ENCODE results near the gene DOC2B.

DOC2B gene

GRCh38 chr17:216625-217024, 35.2 kb upstream of the DOC2B start:
- no peak for TF ChIP-seq CTCF (IDR thresholded peaks at IDR 0.05; ENCODE audit: insufficient read depth, low read depth, low read length, missing control alignments)
- no peak for DNase-seq (ENCODE audit: low read depth)
- no peak overlapping the region for H3K4me3 ChIP-seq (ENCODE audit: low read depth, low read length)

- DNase-seq (ENCODE audit: low read depth), result peak; percentile 51
- H3K4me3 ChIP-seq (ENCODE audit: low read depth, low read length), result peak overlapping the region; percentile 67
Measured at GRCh38 chr17:215563-216478, 34.4 kb upstream of the DOC2B start.

- TF ChIP-seq CTCF (IDR thresholded peaks at IDR 0.05; ENCODE audit: insufficient read depth, low read depth, low read length, missing control alignments), result no peak
- no peak for DNase-seq (ENCODE audit: low read depth)
- H3K4me3 ChIP-seq (ENCODE audit: low read depth, low read length), result peak overlapping the region; percentile 67
Measured at GRCh38 chr17:214881-215331, 33.5 kb upstream of the DOC2B start.

GRCh38 chr17:213286-214105, 32.0 kb upstream of the DOC2B start:
- no peak overlapping the region for H3K4me3 ChIP-seq (ENCODE audit: low read depth, low read length)
- no peak for TF ChIP-seq CTCF (IDR thresholded peaks at IDR 0.05; ENCODE audit: insufficient read depth, low read depth, low read length, missing control alignments)
- no peak for DNase-seq (ENCODE audit: low read depth)

- DNase-seq (ENCODE audit: low read depth), result no peak
- no peak for TF ChIP-seq CTCF (IDR thresholded peaks at IDR 0.05; ENCODE audit: insufficient read depth, low read depth, low read length, missing control alignments)
- no peak overlapping the region for H3K4me3 ChIP-seq (ENCODE audit: low read depth, low read length)
Measured at GRCh38 chr17:210402-210801, 29.0 kb upstream of the DOC2B start.

GRCh38 chr17:208429-208828, 27.0 kb upstream of the DOC2B start:
- no peak for DNase-seq (ENCODE audit: low read depth)
- H3K4me3 ChIP-seq (ENCODE audit: low read depth, low read length), result no peak overlapping the region
- TF ChIP-seq CTCF (IDR thresholded peaks at IDR 0.05; ENCODE audit: insufficient read depth, low read depth, low read length, missing control alignments), result no peak

GRCh38 chr17:207775-208174, 26.3 kb upstream of the DOC2B start:
- TF ChIP-seq CTCF (IDR thresholded peaks at IDR 0.05; ENCODE audit: insufficient read depth, low read depth, low read length, missing control alignments), result no peak
- DNase-seq (ENCODE audit: low read depth), result no peak

More at GRCh38 chr17:207775-208174, 26.3 kb upstream of the DOC2B start:
- no peak overlapping the region for H3K4me3 ChIP-seq (ENCODE audit: low read depth, low read length)

Measured in GM12865 (cell line).